NT2/D1 (cell line): ENCODE measurements around the gene ROR1.

Experiments used
- SUZ12 ChIP-seq: IDR thresholded peaks from 2 replicates; pipeline ENCODE4 v1.6.1; 2011; ENCODE audit not compliant: insufficient read length, insufficient read depth; ENCODE audit errors: extremely low read depth
- YY1 ChIP-seq: IDR thresholded peaks from 2 replicates; pipeline ENCODE4 v1.6.1; 2011; ENCODE audit not compliant: insufficient read length, insufficient read depth
- ZNF274 ChIP-seq: IDR thresholded peaks from 2 replicates; pipeline ENCODE4 v1.6.1; 2011; ENCODE audit warnings: mild to moderate bottlenecking, low read depth, low read length

DNA sequence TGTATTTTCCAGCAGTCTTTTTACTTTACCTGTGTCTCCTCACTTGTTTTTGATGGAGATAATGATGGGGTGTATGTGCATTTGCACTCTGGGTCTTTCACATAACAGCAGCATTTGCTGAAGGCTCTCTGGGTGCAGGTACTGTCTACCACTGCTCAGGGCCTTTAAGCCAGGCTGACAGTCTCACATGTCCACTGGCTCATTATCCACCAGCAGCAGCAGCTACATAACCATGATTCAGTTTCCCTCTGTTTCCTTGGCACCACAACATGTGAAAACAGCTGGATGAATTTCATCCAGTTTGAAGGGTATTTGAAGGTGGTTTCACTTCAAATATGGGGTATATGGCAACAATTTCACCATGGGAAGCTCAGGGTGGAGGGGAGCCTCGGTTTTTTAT, 41.2 kb upstream of the ROR1 start:
- TF ChIP-seq ZNF274: no peak
- TF ChIP-seq SUZ12: no peak
- TF ChIP-seq YY1: no peak
